Liver (tissue), 9 donors: ENCODE measurements around the gene PPP1R16B. TPM values are rescaled to one million over a fixed set of nuclear protein-coding genes. Genes with fewer than 3 reads are reported as not detected.

ENCODE experiments used
- DNase-seq: peaks from one replicate; pipeline ENCODE4 v3.0.0-alpha.2; 2017; ENCODE audit warnings: low spot score
- H3K27ac ChIP-seq, 2 donors: one replicate each; pipeline ENCODE4 v1.7.0; 2013; ENCODE audit warnings: inconsistent platforms in 2 of 2, low read length in 2 of 2, control low read depth in 1 of 2, low read depth in 1 of 2, mild to moderate bottlenecking in 1 of 2
- H3K27me3 ChIP-seq, 4 donors: one replicate each; pipeline versions ENCODE4 v1.6.1 to v1.7.0; 2013; ENCODE audit warnings: low read length in 3 of 4, inconsistent platforms in 1 of 4, mild to moderate bottlenecking in 1 of 4, moderate library complexity in 1 of 4; ENCODE audit not compliant: control insufficient read depth in 4 of 4, insufficient read depth in 4 of 4
- H3K36me3 ChIP-seq, 4 donors: one replicate each; pipeline versions ENCODE4 v1.6.1 to v1.7.0; 2013; ENCODE audit warnings: low read length in 3 of 4, mild to moderate bottlenecking in 3 of 4, low read depth in 1 of 4, moderate library complexity in 1 of 4; ENCODE audit not compliant: control insufficient read depth in 4 of 4, insufficient read depth in 3 of 4
- H3K4me1 ChIP-seq, 4 donors: one replicate each; pipeline versions ENCODE4 v1.6.1 to v1.7.0; 2013; ENCODE audit warnings: low read length in 3 of 4, mild to moderate bottlenecking in 3 of 4, moderate library complexity in 1 of 4; ENCODE audit not compliant: control insufficient read depth in 4 of 4, insufficient read depth in 4 of 4
- H3K4me3 ChIP-seq, 3 donors: one replicate each; pipeline versions ENCODE4 v1.6.1 to v1.7.0; 2013; ENCODE audit warnings: low read length in 3 of 3, control low read depth in 1 of 3, low read depth in 1 of 3, mild to moderate bottlenecking in 1 of 3
- H3K9ac ChIP-seq, 2 donors: one replicate each; pipeline ENCODE4 v1.7.0; 2013; ENCODE audit warnings: low read length in 2 of 2, mild to moderate bottlenecking in 2 of 2, moderate library complexity in 2 of 2, control low read depth in 1 of 2, low read depth in 1 of 2
- H3K9me3 ChIP-seq, 4 donors: one replicate each; pipeline versions ENCODE4 v1.6.1 to v1.7.0; 2013; ENCODE audit warnings: low read length in 3 of 4; ENCODE audit not compliant: control insufficient read depth in 4 of 4
- EGR1 ChIP-seq, 2 donors: IDR thresholded peaks; 2 replicates each; pipeline ENCODE4 v1.6.1; 2016 to 2018; ENCODE audit warnings: antibody characterized with exemption in 2 of 2, low read depth in 2 of 2
- FOXA1 ChIP-seq: IDR thresholded peaks from 2 replicates; pipeline ENCODE4 v1.6.1; 2016; ENCODE audit warnings: antibody characterized with exemption
- FOXA2 ChIP-seq: IDR thresholded peaks from 2 replicates; pipeline ENCODE4 v1.6.1; 2016; ENCODE audit warnings: antibody characterized with exemption
- GABPA ChIP-seq, 2 donors: IDR thresholded peaks in 1 of 2; conservative IDR thresholded peaks in 1 of 2; 2 replicates each; pipeline ENCODE4 v1.6.1; 2016; ENCODE audit warnings: antibody characterized with exemption in 2 of 2, mild to moderate bottlenecking in 1 of 2, moderate library complexity in 1 of 2
- HNF4A ChIP-seq, 2 donors: conservative IDR thresholded peaks; 2 replicates each; pipeline ENCODE4 v1.6.1; 2016; ENCODE audit warnings: antibody characterized with exemption in 2 of 2, mild to moderate bottlenecking in 2 of 2
- HNF4G ChIP-seq: IDR thresholded peaks from 2 replicates; pipeline ENCODE4 v1.6.1; 2016; ENCODE audit warnings: antibody characterized with exemption
- JUND ChIP-seq, 2 donors: IDR thresholded peaks; 2 replicates each; pipeline ENCODE4 v1.6.1; 2016; ENCODE audit warnings: antibody characterized with exemption in 2 of 2
- NR2F2 ChIP-seq: IDR thresholded peaks from 2 replicates; pipeline ENCODE4 v1.6.1; 2016; ENCODE audit warnings: antibody characterized with exemption
- RAD21 ChIP-seq, 2 donors: IDR thresholded peaks; 2 replicates each; pipeline ENCODE4 v1.6.1; 2016; ENCODE audit warnings: antibody characterized with exemption in 2 of 2, mild to moderate bottlenecking in 2 of 2
- RXRA ChIP-seq, 2 donors: IDR thresholded peaks; 2 replicates each; pipeline ENCODE4 v1.6.1; 2017 to 2018; ENCODE audit warnings: antibody characterized with exemption in 2 of 2, mild to moderate bottlenecking in 1 of 2
- SP1 ChIP-seq: IDR thresholded peaks from 2 replicates; pipeline ENCODE4 v1.6.1; 2018; ENCODE audit warnings: antibody characterized with exemption, mild to moderate bottlenecking
- TAF1 ChIP-seq: conservative IDR thresholded peaks from 2 replicates; pipeline ENCODE4 v1.6.1; 2016; ENCODE audit warnings: antibody characterized with exemption, mild to moderate bottlenecking
- WGBS: extraction: QIAGEN DNeasy Blood & Tissue Kit; methylation state at CpG from one replicate; pipeline ENCODE4 v1.1.7; 2013; 5-methylcytosine and 5-hydroxymethylcytosine counted together
- polyA plus RNA-seq, 2 donors: library from polyadenylated mRNA; stranded (reverse) in 1 of 2; unstranded in 1 of 2; fragments of 200-250 nt in 1 of 2; fragments of >200 nt in 1 of 2; fragmentation: Nextera tagmentation in 1 of 2; extraction: Ambion mirVana in 1 of 2; gene quantifications; one replicate each; pipeline versions ENCODE4 v1.2.1 to v1.2.3, GENCODE V29; 2013 to 2015
- total RNA-seq, 2 donors: library from RNA; depleted of rRNA; stranded (reverse); fragments of >200 nt; gene quantifications; one replicate each; pipeline ENCODE4 v1.2.3, GENCODE V29; 2014
- TF ChIP-seq, protein P1 (sequence below): IDR thresholded peaks from 2 replicates; pipeline ENCODE4 v1.6.1; 2016; ENCODE audit warnings: antibody characterized with exemption
- TF ChIP-seq, protein P2 (sequence below): fragments of 150-350 bp; IDR thresholded peaks from 2 replicates; pipeline ENCODE4 v1.5.1; 2017; ENCODE audit warnings: improper control_type of control experiment, low read depth, low read length; ENCODE audit not compliant: missing input control
- TF ChIP-seq, protein P3 (sequence below): IDR thresholded peaks from 2 replicates; pipeline ENCODE4 v1.6.1; 2016; ENCODE audit warnings: antibody characterized with exemption
- donor health status: healthy.
- donor health status: healthy.
- donor health status: healthy.
- donor health status: healthy.
- donor health status: healthy.

The PPP1R16B gene
- total and polyA plus RNA-seq, 4 donors, result 0.84 to 5.7 (median 1.2) TPM

DNA sequence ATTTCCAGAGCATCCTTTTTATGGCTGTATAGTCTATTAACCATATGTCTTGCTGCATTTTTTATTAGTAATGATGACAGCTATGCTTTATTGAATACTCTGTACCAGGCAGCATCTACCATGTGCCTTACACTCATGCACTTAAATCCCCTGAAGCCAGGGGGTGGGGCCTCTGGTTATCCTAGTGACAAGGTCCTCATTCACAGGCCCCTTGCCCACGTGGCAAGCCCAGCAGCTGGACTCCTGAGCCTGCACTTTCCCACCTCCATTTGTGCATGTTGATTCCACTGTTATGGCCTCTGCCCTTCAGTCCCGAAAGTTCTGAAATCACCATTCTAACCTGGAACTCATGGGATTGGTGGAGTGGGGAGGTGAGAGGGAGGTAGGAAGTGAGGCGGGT is 35.0 kb upstream of the PPP1R16B start:
- peaks cover 9 to 30% (median 16%) of the 10 kb centered on the region in 4 donors for H3K36me3 ChIP-seq
- peak overlapping the region in 1 of 2 donors; percentile 33 for H3K27ac ChIP-seq
- H3K9ac ChIP-seq, result no peak overlapping the region
- 93% methylated on average over 3 of the region's 3 CpGs for WGBS
- peaks cover 0 to 15% (median 6%) of the 10 kb centered on the region in 4 donors for H3K4me1 ChIP-seq
- H3K27me3 ChIP-seq, result no peaks in the 10 kb centered on the region
- H3K4me3 ChIP-seq, result no peak overlapping the region
- no peak for DNase-seq
- no peak for TF ChIP-seq RXRA (IDR thresholded peaks at IDR 0.05)
- no peak for TF ChIP-seq RAD21 (IDR thresholded peaks at IDR 0.05)
- TF ChIP-seq, protein P1, sequence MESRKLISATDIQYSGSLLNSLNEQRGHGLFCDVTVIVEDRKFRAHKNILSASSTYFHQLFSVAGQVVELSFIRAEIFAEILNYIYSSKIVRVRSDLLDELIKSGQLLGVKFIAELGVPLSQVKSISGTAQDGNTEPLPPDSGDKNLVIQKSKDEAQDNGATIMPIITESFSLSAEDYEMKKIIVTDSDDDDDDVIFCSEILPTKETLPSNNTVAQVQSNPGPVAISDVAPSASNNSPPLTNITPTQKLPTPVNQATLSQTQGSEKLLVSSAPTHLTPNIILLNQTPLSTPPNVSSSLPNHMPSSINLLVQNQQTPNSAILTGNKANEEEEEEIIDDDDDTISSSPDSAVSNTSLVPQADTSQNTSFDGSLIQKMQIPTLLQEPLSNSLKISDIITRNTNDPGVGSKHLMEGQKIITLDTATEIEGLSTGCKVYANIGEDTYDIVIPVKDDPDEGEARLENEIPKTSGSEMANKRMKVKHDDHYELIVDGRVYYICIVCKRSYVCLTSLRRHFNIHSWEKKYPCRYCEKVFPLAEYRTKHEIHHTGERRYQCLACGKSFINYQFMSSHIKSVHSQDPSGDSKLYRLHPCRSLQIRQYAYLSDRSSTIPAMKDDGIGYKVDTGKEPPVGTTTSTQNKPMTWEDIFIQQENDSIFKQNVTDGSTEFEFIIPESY, result no peak
- H3K9me3 ChIP-seq, result no peaks in the 10 kb centered on the region

DNA sequence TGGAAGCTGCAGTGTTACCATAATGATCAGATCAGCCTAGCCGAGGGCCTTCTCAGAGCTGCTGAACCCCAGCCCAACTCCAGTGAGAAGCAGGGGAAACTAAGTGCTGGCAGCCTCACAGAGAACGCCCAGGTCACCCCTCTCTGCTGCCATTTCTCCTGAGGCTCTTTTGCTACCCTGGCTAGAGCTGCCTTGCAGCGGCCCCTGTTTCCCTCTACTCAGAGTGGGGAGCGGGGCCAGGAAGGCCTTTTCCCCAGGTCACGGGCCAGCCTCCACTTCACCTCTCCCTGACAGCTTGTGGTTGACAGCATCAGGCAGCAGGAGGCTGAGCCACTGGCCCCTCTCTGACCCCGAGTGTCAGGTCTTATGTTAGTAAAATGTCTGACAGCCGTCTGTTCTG is 34.5 kb upstream of the PPP1R16B start:
- peaks cover 9 to 30% (median 16%) of the 10 kb centered on the region in 4 donors for H3K36me3 ChIP-seq
- DNase-seq, result no peak
- WGBS, result 90% methylated on average over 7 of the region's 7 CpGs

DNA sequence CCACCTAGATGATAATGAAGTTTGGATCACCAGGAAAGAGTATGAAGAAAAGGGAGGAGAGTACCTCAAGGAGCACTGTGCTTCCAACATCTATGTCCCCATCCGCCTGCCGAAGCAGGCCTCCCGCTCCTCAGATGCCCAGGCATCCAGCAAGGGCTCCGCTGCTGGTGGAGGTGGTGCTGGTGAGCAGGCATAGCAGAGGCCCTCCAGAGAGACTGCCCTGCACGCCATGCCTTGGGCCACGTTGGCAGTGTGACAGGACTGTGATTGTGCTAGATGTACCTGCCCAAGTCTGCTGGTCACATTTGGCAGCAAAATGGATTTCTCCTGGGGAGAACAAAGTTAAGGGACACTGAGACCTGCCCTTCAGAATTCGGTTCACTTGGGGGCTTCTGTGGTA is 33.9 kb upstream of the PPP1R16B start:
- no peak overlapping the region for H3K4me3 ChIP-seq
- H3K9me3 ChIP-seq, result no peaks in the 10 kb centered on the region
- no peak overlapping the region for H3K27ac ChIP-seq
- peaks cover 0 to 6% (median 0%) of the 10 kb centered on the region in 4 donors for H3K4me1 ChIP-seq
- H3K9ac ChIP-seq, result no peak overlapping the region
- no peak for DNase-seq
- WGBS, result 96% methylated on average over 7 of the region's 7 CpGs
- no peaks in the 10 kb centered on the region for H3K27me3 ChIP-seq
- peaks cover 10 to 30% (median 16%) of the 10 kb centered on the region in 4 donors for H3K36me3 ChIP-seq
- TF ChIP-seq EGR1 (IDR thresholded peaks at IDR 0.05; ENCODE audit: low read depth in 2 of 2) (no peak), FOXA1 (no peak), HNF4G (no peak), HNF4A (conservative IDR thresholded peaks at IDR 0.05) (no peak), SP1 (no peak), TAF1 (no peak), JUND (IDR thresholded peaks at IDR 0.05) (no peak), RXRA (IDR thresholded peaks at IDR 0.05) (no peak), GABPA (IDR thresholded peaks at IDR 0.05 in 1 of 2, conservative IDR thresholded peaks at IDR 0.05 in 1 of 2) (no peak), RAD21 (IDR thresholded peaks at IDR 0.05) (no peak), FOXA2 (no peak), NR2F2 (no peak)
- TF ChIP-seq, protein P1, result no peak
- TF ChIP-seq, protein P2, sequence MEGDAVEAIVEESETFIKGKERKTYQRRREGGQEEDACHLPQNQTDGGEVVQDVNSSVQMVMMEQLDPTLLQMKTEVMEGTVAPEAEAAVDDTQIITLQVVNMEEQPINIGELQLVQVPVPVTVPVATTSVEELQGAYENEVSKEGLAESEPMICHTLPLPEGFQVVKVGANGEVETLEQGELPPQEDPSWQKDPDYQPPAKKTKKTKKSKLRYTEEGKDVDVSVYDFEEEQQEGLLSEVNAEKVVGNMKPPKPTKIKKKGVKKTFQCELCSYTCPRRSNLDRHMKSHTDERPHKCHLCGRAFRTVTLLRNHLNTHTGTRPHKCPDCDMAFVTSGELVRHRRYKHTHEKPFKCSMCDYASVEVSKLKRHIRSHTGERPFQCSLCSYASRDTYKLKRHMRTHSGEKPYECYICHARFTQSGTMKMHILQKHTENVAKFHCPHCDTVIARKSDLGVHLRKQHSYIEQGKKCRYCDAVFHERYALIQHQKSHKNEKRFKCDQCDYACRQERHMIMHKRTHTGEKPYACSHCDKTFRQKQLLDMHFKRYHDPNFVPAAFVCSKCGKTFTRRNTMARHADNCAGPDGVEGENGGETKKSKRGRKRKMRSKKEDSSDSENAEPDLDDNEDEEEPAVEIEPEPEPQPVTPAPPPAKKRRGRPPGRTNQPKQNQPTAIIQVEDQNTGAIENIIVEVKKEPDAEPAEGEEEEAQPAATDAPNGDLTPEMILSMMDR, result no peak
- TF ChIP-seq, protein P3, sequence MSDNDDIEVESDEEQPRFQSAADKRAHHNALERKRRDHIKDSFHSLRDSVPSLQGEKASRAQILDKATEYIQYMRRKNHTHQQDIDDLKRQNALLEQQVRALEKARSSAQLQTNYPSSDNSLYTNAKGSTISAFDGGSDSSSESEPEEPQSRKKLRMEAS, result no peak

More for the DNA sequence above, 34.5 kb upstream of the PPP1R16B start:
- Histone ChIP-seq H3K9ac (no peak overlapping the region), H3K4me3 (no peak overlapping the region), H3K27me3 (no peaks in the 10 kb centered on the region), H3K27ac (peak overlapping the region in 1 of 2 donors; percentile 33), H3K4me1 (peaks cover 0 to 11% (median 2%) of the 10 kb centered on the region in 4 donors), H3K9me3 (no peaks in the 10 kb centered on the region)
- TF ChIP-seq TAF1, result no peak
- TF ChIP-seq, protein P1, result no peak
- TF ChIP-seq JUND (IDR thresholded peaks at IDR 0.05), result no peak
- TF ChIP-seq NR2F2, result no peak
- TF ChIP-seq SP1, result no peak
